EL (cell line): ENCODE data around the gene PAX3.

Experiments
- DNase-seq: peaks from one replicate; pipeline ENCODE4 v3.0.0-alpha.2; 2016

Gene PAX3

GRCh38 chr2:222264791-222265320, 33.9 kb downstream of the PAX3 start:
- DNase-seq: peak; percentile 63

GRCh38 chr2:222261504-222261903, 37.3 kb downstream of the PAX3 start:
- DNase-seq: peak; percentile 25

GRCh38 chr2:222257645-222258044, 41.2 kb downstream of the PAX3 start:
- no peak for DNase-seq

GRCh38 chr2:222256250-222256649, 42.5 kb downstream of the PAX3 start:
- no peak for DNase-seq

- DNase-seq: peak; percentile 42
Observed at GRCh38 chr2:222255090-222255489, 43.7 kb downstream of the PAX3 start.

GRCh38 chr2:222250313-222250712, 48.5 kb downstream of the PAX3 start:
- DNase-seq: no peak

GRCh38 chr2:222249444-222249843, 49.4 kb downstream of the PAX3 start:
- DNase-seq: no peak

- DNase-seq: no peak
Observed at GRCh38 chr2:222248818-222249217, 50.0 kb downstream of the PAX3 start.

GRCh38 chr2:222248256-222248655, 50.5 kb downstream of the PAX3 start:
- no peak for DNase-seq

GRCh38 chr2:222242532-222242931, 56.3 kb downstream of the PAX3 start:
- no peak for DNase-seq

GRCh38 chr2:222241128-222241870, 57.5 kb downstream of the PAX3 start:
- DNase-seq: no peak

GRCh38 chr2:222240676-222241049, 58.1 kb downstream of the PAX3 start:
- DNase-seq: no peak

- no peak for DNase-seq
Observed at GRCh38 chr2:222239945-222240675, 58.7 kb downstream of the PAX3 start.

- no peak for DNase-seq
Observed at GRCh38 chr2:222239091-222239490, 59.7 kb downstream of the PAX3 start.

- DNase-seq: no peak
Observed at GRCh38 chr2:222238072-222238471, 60.7 kb downstream of the PAX3 start.

- no peak for DNase-seq
Observed at GRCh38 chr2:222232839-222233238, 66.0 kb downstream of the PAX3 start.

- DNase-seq: no peak
Observed at GRCh38 chr2:222232372-222232771, 66.4 kb downstream of the PAX3 start.

GRCh38 chr2:222228054-222228453, 70.7 kb downstream of the PAX3 start:
- DNase-seq: no peak

GRCh38 chr2:222218786-222219185, 80.0 kb downstream of the PAX3 start:
- no peak for DNase-seq

- no peak for DNase-seq
Observed at GRCh38 chr2:222217712-222218111, 81.1 kb downstream of the PAX3 start.

GRCh38 chr2:222214885-222215284, 83.9 kb downstream of the PAX3 start:
- no peak for DNase-seq

- DNase-seq: no peak
Observed at GRCh38 chr2:222213049-222213448, 85.7 kb downstream of the PAX3 start.

- DNase-seq: no peak
Observed at GRCh38 chr2:222212571-222212970, 86.2 kb downstream of the PAX3 start.

- DNase-seq: peak; percentile 25
Observed at GRCh38 chr2:222208010-222208690, 90.6 kb downstream of the PAX3 start.
